PFSK-1 (cell line): ENCODE measurements around the gene STAT3.

ENCODE experiments used
- FOXP2 ChIP-seq: optimal IDR thresholded peaks from 2 replicates; pipeline ENCODE3; 2011; ENCODE audit warnings: borderline replicate concordance, control low read depth, inconsistent platforms; ENCODE audit not compliant: insufficient read depth; ENCODE audit errors: extremely low read length, extremely low read depth
- POLR2AphosphoS5 ChIP-seq: IDR thresholded peaks from 2 replicates; pipeline ENCODE4 v1.6.1; 2012; ENCODE audit warnings: low read depth, mild to moderate bottlenecking, control low read depth, low read length, moderate library complexity
- REST ChIP-seq, 2 experiments: IDR thresholded peaks; 2 replicates each; pipeline versions ENCODE4 v1.6.1 to v1.8.0; 2011 to 2012; ENCODE audit warnings: low read depth in 2 of 2, low read length in 2 of 2, control low read depth in 1 of 2, inconsistent platforms in 1 of 2, mild to moderate bottlenecking in 1 of 2, moderate library complexity in 1 of 2; ENCODE audit not compliant: insufficient read depth in 1 of 2
- SIN3A ChIP-seq: IDR thresholded peaks from 2 replicates; pipeline ENCODE4 v1.6.1; 2012; ENCODE audit warnings: mild to moderate bottlenecking, low read length, moderate library complexity, borderline replicate concordance; ENCODE audit not compliant: insufficient read depth
- TAF1 ChIP-seq: IDR thresholded peaks from 2 replicates; pipeline ENCODE4 v1.6.1; 2012; ENCODE audit warnings: low read length, control low read depth, borderline replicate concordance; ENCODE audit not compliant: insufficient read depth

Gene STAT3

GRCh38 chr17:42411905-42412679, 23.9 kb upstream of the STAT3 start:
- TF ChIP-seq REST (IDR thresholded peaks at IDR 0.05; ENCODE audit: insufficient read depth in 1 of 2, low read depth in 2 of 2, low read length in 2 of 2) = no peak
- TF ChIP-seq SIN3A = no peak
- TF ChIP-seq TAF1 = no peak
- TF ChIP-seq POLR2AphosphoS5 = no peak
- TF ChIP-seq FOXP2 = no peak

GRCh38 chr17:42411361-42411760, 23.1 kb upstream of the STAT3 start:
- no peak for TF ChIP-seq REST (IDR thresholded peaks at IDR 0.05; ENCODE audit: insufficient read depth in 1 of 2, low read depth in 2 of 2, low read length in 2 of 2)
- no peak for TF ChIP-seq SIN3A
- no peak for TF ChIP-seq TAF1
- TF ChIP-seq FOXP2 = no peak
- no peak for TF ChIP-seq POLR2AphosphoS5

GRCh38 chr17:42410319-42410685, 22.1 kb upstream of the STAT3 start:
- no peak for TF ChIP-seq FOXP2
- no peak for TF ChIP-seq REST (IDR thresholded peaks at IDR 0.05; ENCODE audit: insufficient read depth in 1 of 2, low read depth in 2 of 2, low read length in 2 of 2)
- no peak for TF ChIP-seq SIN3A
- TF ChIP-seq POLR2AphosphoS5 = no peak
- no peak for TF ChIP-seq TAF1

GRCh38 chr17:42409523-42410318, 21.5 kb upstream of the STAT3 start:
- TF ChIP-seq SIN3A (no peak), TAF1 (no peak), REST (IDR thresholded peaks at IDR 0.05; ENCODE audit: insufficient read depth in 1 of 2, low read depth in 2 of 2, low read length in 2 of 2) (no peak), FOXP2 (no peak), POLR2AphosphoS5 (no peak)

GRCh38 chr17:42408061-42408460, 19.8 kb upstream of the STAT3 start:
- no peak for TF ChIP-seq FOXP2
- TF ChIP-seq POLR2AphosphoS5 = no peak
- TF ChIP-seq REST (IDR thresholded peaks at IDR 0.05; ENCODE audit: insufficient read depth in 1 of 2, low read depth in 2 of 2, low read length in 2 of 2) = no peak
- no peak for TF ChIP-seq TAF1
- no peak for TF ChIP-seq SIN3A
